ENCODE data around the gene KCNQ1.

KCNQ1 gene

DNA sequence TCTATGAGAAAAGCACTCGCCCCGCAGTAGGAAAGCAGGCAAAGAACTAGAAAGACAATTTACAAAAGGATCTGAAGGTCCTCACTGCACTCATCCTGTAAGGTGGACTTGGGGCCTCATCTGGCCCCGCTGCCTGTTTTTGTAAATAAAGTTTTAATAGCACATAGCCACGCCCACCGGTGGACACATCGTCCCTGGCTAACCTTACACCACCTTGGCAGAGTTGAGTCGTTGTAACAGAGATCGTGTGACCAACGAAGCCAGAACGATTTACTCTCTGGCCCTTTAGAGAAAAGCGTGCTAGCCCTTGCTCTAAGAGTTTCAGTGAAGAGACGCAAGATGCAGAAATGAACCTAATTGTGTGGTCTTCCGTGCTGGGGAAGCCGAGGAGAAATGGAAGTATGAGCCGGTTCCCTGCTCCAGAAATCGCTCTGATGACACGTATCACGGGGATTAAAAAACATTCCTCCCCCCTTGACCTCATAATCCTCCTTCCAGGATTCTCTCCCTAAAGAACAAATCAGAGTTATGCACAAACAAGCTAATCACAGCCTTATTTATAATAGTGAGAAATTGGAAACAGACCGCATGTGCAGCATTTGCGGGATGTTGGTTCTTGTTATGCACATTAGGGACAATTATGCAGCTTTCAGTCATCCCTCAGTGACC, 360.7 kb downstream of the KCNQ1 start:
- no peak for DNase-seq

DNA sequence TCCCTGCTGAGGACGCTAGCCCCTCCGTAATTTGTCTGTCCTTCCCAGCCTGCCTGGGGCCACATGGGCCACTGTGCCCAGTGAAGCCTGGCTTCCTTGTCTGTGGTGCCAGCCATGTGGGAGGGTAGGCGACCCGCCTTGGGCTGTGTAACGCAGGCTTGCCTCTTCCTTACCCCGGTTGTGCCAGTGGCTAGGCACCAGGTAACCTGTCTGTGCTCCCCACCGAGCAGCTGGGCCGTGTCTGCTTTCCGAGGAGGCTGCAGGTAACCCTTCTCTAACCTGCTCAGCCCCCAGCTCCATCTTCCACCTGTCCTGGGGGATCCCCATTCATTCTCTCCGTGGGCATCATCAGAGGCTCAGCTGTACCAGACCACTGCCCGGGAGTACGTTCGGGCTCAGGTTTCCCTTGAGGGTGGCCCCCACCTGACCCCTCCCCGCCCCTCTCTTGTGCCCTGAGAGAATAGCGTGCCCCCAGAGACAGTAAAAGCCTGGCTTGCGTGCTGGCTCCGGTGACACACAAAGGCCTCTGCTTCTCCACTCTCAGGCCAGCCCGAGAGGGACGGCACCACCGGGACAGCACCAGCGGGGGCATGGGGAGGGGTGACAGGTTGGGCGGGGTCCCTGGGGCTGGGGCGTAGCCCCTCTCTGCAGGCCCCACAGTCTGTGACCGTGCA, 361.7 kb downstream of the KCNQ1 start:
- DNase-seq, result no peak

GRCh38 chr11:2807025-2807681, 362.3 kb downstream of the KCNQ1 start:
- DNase-seq, result no peak

DNA sequence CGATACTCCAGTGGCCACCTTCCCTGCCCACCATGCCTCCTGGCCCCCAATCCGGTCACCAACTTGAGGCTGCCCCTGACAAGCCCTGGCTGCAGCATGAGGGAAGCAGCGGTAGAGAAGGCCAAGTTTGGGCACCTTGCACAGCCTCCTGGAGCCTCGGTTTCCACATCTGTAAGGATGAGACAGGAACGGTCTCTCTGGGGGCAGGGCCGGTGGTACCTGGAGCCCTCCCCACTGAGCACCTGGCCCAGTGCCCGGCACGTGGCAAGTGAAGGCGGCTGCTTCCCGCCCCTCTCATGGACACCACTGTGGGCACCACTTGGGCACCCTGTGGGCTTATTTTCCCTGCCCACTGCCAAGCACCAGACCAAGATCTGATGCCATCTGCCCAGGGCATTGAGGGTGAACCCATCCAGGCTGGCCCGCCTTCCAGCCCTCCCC, 363.0 kb downstream of the KCNQ1 start:
- no peak for DNase-seq

GRCh38 chr11:2808850-2809846, 364.3 kb downstream of the KCNQ1 start:
- DNase-seq, result no peak

GRCh38 chr11:2809854-2810253, 365.0 kb downstream of the KCNQ1 start:
- DNase-seq, result no peak

GRCh38 chr11:2810411-2811205, 365.8 kb downstream of the KCNQ1 start:
- no peak for DNase-seq

- DNase-seq, result peak; percentile 29
Observed at GRCh38 chr11:2811206-2812091, 366.6 kb downstream of the KCNQ1 start.

DNA sequence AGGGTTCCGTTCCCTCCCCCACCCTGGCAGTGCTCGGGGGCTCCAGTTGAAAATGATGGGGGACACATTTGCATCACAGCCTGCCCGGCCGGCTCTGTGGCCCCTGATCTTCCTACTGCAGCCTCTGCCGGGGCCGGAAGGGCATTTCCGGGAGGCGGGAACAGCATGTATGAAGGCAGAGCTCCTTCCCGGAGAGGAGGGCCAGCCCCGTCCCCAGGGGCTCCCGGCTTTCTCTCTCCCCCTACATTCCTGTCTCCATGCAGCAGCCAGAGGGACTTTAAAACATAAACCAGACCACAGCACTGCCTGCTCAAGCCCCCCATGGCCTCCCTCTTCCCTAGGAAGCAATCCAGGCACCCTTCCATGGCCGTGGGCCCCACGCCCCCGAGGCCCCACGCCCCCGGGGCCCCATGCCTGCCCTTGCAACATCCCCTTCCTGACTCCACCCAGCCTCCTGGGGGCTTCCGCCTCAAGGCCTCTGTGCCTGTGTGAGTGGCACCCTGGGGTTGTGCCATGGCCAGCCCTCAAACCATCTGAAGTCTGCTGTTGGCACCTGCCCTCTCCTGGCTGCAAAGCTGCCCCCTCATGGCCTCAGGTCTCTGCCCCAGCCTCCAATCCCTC, 367.7 kb downstream of the KCNQ1 start:
- DNase-seq, result peak; percentile 3

- DNase-seq, result no peak
Observed at GRCh38 chr11:2813141-2813908, 368.5 kb downstream of the KCNQ1 start.

DNA sequence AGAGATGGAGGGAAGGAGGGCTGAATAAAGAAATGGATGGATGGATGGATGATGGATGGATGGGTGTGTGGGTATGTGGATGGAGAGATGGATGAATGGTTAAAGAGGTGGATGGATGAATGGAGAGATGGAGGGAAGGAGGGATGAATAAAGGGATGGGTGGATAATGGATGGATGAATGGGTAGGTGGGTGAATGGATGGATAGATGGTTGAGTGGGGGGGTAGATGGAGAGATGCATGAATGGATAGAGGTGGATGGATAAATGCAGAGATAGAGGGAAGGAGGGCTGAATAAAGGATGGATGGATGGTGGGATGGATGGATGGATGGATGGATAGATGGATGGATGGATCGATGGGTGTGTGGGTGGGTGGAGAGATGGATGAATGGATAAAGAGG, 369.2 kb downstream of the KCNQ1 start:
- DNase-seq, result no peak

- no peak for DNase-seq
Observed at GRCh38 chr11:2814751-2815150, 369.9 kb downstream of the KCNQ1 start.

GRCh38 chr11:2815762-2816496, 371.1 kb downstream of the KCNQ1 start:
- DNase-seq, result no peak

DNA sequence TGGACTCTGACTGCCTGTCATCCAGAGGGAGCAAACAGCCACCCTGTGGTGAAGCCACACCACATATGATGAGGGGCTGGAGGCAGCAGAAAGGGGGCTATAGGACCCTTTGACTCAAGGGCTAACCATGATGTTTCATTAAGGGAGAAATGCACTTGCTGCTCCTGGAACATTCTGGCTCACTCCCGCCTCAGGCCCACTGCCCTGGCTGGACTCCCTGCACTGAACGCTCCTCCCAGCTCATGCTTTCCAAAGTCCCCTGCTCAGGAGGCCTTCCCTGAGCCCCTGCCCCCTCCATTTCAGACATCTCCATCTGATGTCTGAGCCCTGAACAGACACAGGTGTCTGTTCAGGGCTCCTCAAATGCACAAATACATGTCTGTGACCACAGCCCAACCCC, 371.7 kb downstream of the KCNQ1 start:
- DNase-seq, result no peak

DNA sequence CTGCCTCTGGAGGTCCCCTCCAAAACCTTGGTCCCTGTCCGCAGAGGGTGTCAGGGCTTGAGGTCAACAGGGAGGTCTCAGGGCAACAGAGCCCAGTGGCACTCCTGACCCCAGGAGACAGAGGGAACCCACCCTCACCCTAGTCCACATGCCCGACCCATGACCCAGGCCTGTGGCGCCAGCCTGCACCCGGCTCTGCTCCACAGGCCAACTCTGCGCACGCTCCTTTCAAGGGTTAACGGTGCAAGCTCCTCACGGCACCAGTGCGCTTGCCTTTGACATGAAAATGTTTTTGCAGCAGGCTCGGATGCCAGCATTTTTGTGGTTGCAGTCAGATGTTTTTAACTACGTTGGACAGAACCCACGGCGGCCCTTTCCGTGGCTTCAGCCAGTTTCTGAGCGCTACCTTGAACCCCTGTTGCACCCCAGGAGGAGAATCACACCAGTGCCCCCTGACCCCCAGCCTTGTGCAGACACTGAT, 372.2 kb downstream of the KCNQ1 start:
- DNase-seq, result no peak

- DNase-seq, result no peak
Observed at GRCh38 chr11:2817431-2817830, 372.6 kb downstream of the KCNQ1 start.

- no peak for DNase-seq
Observed at GRCh38 chr11:2818021-2818420, 373.2 kb downstream of the KCNQ1 start.

GRCh38 chr11:2818503-2818902, 373.7 kb downstream of the KCNQ1 start:
- DNase-seq, result no peak

DNA sequence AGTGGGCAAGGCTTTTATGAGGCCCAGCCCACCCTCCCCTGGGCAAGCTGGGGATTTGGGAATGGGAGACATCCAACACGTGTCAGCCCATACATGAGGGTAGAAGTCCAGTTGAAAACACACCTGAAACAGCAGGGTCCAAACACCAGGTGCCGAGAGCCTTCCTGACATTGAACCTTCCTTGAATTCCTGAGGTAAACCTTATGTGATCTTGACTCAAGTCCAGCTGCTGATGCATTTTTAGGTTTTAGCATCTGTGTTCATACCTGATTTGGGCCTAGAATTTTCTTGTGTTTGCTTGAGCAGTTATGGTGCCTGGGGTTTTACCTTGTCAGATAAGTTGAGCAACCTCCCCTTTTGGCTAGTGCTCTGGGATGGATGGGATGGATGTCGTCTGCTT, 374.5 kb downstream of the KCNQ1 start:
- no peak for DNase-seq

Data from hematopoietic multipotent progenitor cell treated with erythropoietin and hydrocortisone succinate and interleukin-3 and kit ligand, for 8 days (in vitro differentiated cells).